HepG2 (cell line): Measurements from ENCODE around the gene ZFAND3. TPM values are rescaled to one million over a fixed set of nuclear protein-coding genes. Genes with fewer than 3 reads are reported as not detected.

Source experiments
- ATAC-seq: fragments of 200-7000 bp; cut with Tn5 transposase; 3 replicates; pipeline ENCODE4 v1.9.1; 2020; ENCODE audit warnings: mild to moderate bottlenecking, moderate library complexity
- BruUV-seq: library from RNA; stranded (reverse); fragments of 400-500 nt; replicated peaks from 2 replicates; lab custom pipeline; 2021; lab: Mats Ljungman, UMichigan
- CTCF ChIA-PET: fragments of 300-600 bp; formaldehyde crosslinking; extraction: SDS; loops from one replicate; lab custom pipeline; 2021; ENCODE audit warnings: low total read pairs, inconsistent platforms, low intra/inter-chr PET ratio; lab: Yijun Ruan, JAX
- POLR2A ChIA-PET: fragments of 350-600 bp; sonication (Branson Sonifier 250); formaldehyde crosslinking; loops from one replicate; lab custom pipeline; 2020; ENCODE audit warnings: antibody characterized with exemption, inconsistent platforms; lab: Yijun Ruan, JAX
- DNase-seq: peaks from one replicate; pipeline ENCODE4 v3.0.0-alpha.2; 2015; ENCODE audit warnings: low spot score
- FAIRE-seq: peaks from 3 replicates; lab custom pipeline; 2011; peaks lifted over from hg19 to GRCh38; lab: Jason Lieb, UNC
- H2AFZ ChIP-seq: one replicate; pipeline ENCODE4 v1.6.1; 2011; ENCODE audit warnings: low read length, inconsistent platforms
- H3K27ac ChIP-seq: fragments of 300-600 bp; 3 replicates; pipeline ENCODE4 v1.8.0; 2011; ENCODE audit warnings: mixed run types, mild to moderate bottlenecking, mixed read lengths, low read length, inconsistent platforms; ENCODE audit not compliant: insufficient read depth; ENCODE audit errors: extremely low read length
- H3K27me3 ChIP-seq, 2 experiments: fragments of 200-600 bp in 1 of 2; 2 replicates in 1 of 2; 3 replicates in 1 of 2; pipeline versions ENCODE4 v1.6.0 to v1.8.0; 2011; ENCODE audit warnings: low read length in 2 of 2, mild to moderate bottlenecking in 2 of 2, moderate library complexity in 2 of 2, inconsistent platforms in 1 of 2; ENCODE audit not compliant: insufficient read depth in 2 of 2, control insufficient read depth in 1 of 2
- H3K36me3 ChIP-seq, 2 experiments: fragments of 200-600 bp in 1 of 2; replicated peaks in 1 of 2; 2 replicates in 1 of 2; 3 replicates in 1 of 2; pipeline versions ENCODE4 v1.5.1 to v1.8.0; 2011; ENCODE audit warnings: low read length in 2 of 2, inconsistent platforms in 1 of 2; ENCODE audit not compliant: insufficient read depth in 2 of 2, control insufficient read depth in 1 of 2
- H3K4me1 ChIP-seq: 2 replicates; pipeline ENCODE4 v1.5.1; 2012; ENCODE audit warnings: low read length, inconsistent platforms; ENCODE audit not compliant: insufficient read depth
- H3K4me2 ChIP-seq: 2 replicates; pipeline ENCODE4 v1.6.0; 2011; ENCODE audit warnings: low read depth, low read length, inconsistent platforms
- H3K4me3 ChIP-seq, 3 experiments: fragments of 200-600 bp in 1 of 3; sonication (generic), shearing (Covaris generic) in 1 of 3; replicated peaks in 1 of 3; 2 replicates each; pipeline ENCODE4 v1.5.1; 2011 to 2016; ENCODE audit warnings: low read length in 3 of 3, inconsistent platforms in 2 of 3, low read depth in 2 of 3, mild to moderate bottlenecking in 2 of 3, control low read depth in 1 of 3, mixed read lengths in 1 of 3; ENCODE audit not compliant: insufficient read depth in 1 of 3
- H3K79me2 ChIP-seq: one replicate; pipeline ENCODE4 v1.6.1; 2011; ENCODE audit warnings: low read length, inconsistent platforms; ENCODE audit not compliant: insufficient read depth
- H3K9ac ChIP-seq: 2 replicates; pipeline ENCODE4 v1.6.0; 2011; ENCODE audit warnings: mild to moderate bottlenecking, low read depth, low read length, inconsistent platforms; ENCODE audit not compliant: insufficient read depth
- H3K9me3 ChIP-seq: 2 replicates; pipeline ENCODE4 v1.5.1; 2012; ENCODE audit warnings: mild to moderate bottlenecking, low read length
- H4K20me1 ChIP-seq: 2 replicates; pipeline ENCODE4 v1.6.0; 2011; ENCODE audit warnings: inconsistent platforms, mild to moderate bottlenecking, low read length, moderate library complexity; ENCODE audit not compliant: insufficient read depth
- GMEB1 ChIP-seq: sonication (generic); formaldehyde crosslinking; IDR thresholded peaks from 2 replicates; pipeline ENCODE4 v1.5.1; 2020; ENCODE audit warnings: missing genetic modification reagents, mild to moderate bottlenecking, borderline replicate concordance
- MAFK ChIP-seq, 2 experiments: IDR thresholded peaks in 1 of 2; conservative IDR thresholded peaks in 1 of 2; 2 replicates each; pipeline ENCODE4 v1.6.1; 2011; ENCODE audit warnings: improper control_type of control experiment in 2 of 2, low read length in 2 of 2
- RFX5 ChIP-seq: IDR thresholded peaks from 2 replicates; pipeline ENCODE4 v1.6.1; 2011; ENCODE audit warnings: low read depth, low read length, improper control_type of control experiment
- ZNF280D ChIP-seq: sonication (generic); formaldehyde crosslinking; IDR thresholded peaks from 2 replicates; pipeline ENCODE4 v1.5.1; 2020; ENCODE audit warnings: mild to moderate bottlenecking, missing genetic modification reagents
- WGBS: methylation state at CpG from one replicate; pipeline ENCODE4 v1.1.6; 2017; ENCODE audit warnings: low lambda C conversion rate; 5-methylcytosine and 5-hydroxymethylcytosine counted together
- in situ Hi-C: cut with HindIII; loops from 2 replicates; pipeline ENCODE4 v1.10.0; 2017; ENCODE audit warnings: low pct_unique_long_range_greater_than_20kb; ENCODE audit not compliant: extremely low pct_ligation_motif_present
- intact Hi-C: fragments of 100-400 bp; cut with micrococcal nuclease; formaldehyde crosslinking; loops from one replicate; pipeline ENCODE4 v1.10.0; 2022; ENCODE audit not compliant: unreplicated experiment
- polyA plus RNA-seq, 8 experiments: library from polyadenylated mRNA; depleted of rRNA in 3 of 8; stranded (reverse) in 7 of 8; unstranded in 1 of 8; fragments of >200 nt; fragmentation: Illumina TruSeq in 4 of 8; extraction: Trizol in 4 of 8; gene quantifications; 2 replicates each; pipeline versions ENCODE4 v1.2.1 to v1.2.3, GENCODE V29; 2011 to 2016; ENCODE audit warnings: low read depth in 4 of 8, missing spikeins in 1 of 8, mixed read lengths in 1 of 8; ENCODE audit not compliant: insufficient read depth in 1 of 8
- total RNA-seq, 5 experiments: library from RNA; depleted of rRNA; stranded (reverse); fragments of >200 nt; fragmentation: Illumina TruSeq; extraction: Trizol; gene quantifications; 2 replicates each; pipeline ENCODE4 v1.2.3, GENCODE V29; 2016; ENCODE audit warnings: low read depth in 1 of 5

ZFAND3 gene
- total and polyA plus RNA-seq, 2 of the 13 experiments (the other 11 are each of a cell fraction or from before 2014, with no cell fraction given), result 16.4 to 17.1 TPM

GRCh38 chr6:37915463-37915862, 95.9 kb downstream of the ZFAND3 start:
- H3K27ac ChIP-seq, result no peak overlapping the region

More at GRCh38 chr6:37915463-37915862, 95.9 kb downstream of the ZFAND3 start:
- no peak overlapping the region for H3K9ac ChIP-seq
- BruUV-seq, result no TSS peak
- no peak overlapping the region for H3K4me2 ChIP-seq
- no peak overlapping the region for H3K4me3 ChIP-seq
- peak; percentile 54 to 59 for TF ChIP-seq MAFK (conservative IDR thresholded peaks at IDR 0.05 in 1 of 2, IDR thresholded peaks at IDR 0.05 in 1 of 2; ENCODE audit: low read length in 2 of 2)
- no peak for TF ChIP-seq ZNF280D (CRISPR knock-in tag)
- no peak for TF ChIP-seq GMEB1 (CRISPR knock-in tag)
- no peak for TF ChIP-seq RFX5
- CTCF ChIA-PET, result no interaction called here
- POLR2A ChIA-PET, result no interaction called here
- peaks cover 48% of the 10 kb centered on the region for H3K79me2 ChIP-seq
- no peaks in the 10 kb centered on the region for H3K27me3 ChIP-seq
- no peaks in the 10 kb centered on the region for H3K9me3 ChIP-seq
- intact Hi-C loops, result no loop called here
- ATAC-seq (no peak), FAIRE-seq (no peak), DNase-seq (no peak)
- 98% methylated on average over 3 of the region's 3 CpGs for WGBS
- H3K36me3 ChIP-seq, result 0 out of 5 replicates have a peak, but pooled peaks cover 0 to 1% of the 10 kb centered on the region in 2 experiments
- H3K4me1 ChIP-seq, result peaks cover 20% of the 10 kb centered on the region
- peaks cover 13% of the 10 kb centered on the region for H4K20me1 ChIP-seq
- in situ Hi-C loops, result no loop called here
- no peak overlapping the region for H2AFZ ChIP-seq
